Measurements from ENCODE around the gene FBXL13. TPM values are rescaled to one million over a fixed set of nuclear protein-coding genes. Genes with fewer than 3 reads are reported as not detected.
"Not testable (repeated sequence)": the region's sequence is repeated elsewhere in the genome, so short reads cannot be mapped to it uniquely, and the experiment has no call there.

Gene FBXL13
- total RNA-seq, 1 donor from 2014 or later: 6.5 TPM

GRCh38 chr7:102990642-102991041 is 84.0 kb downstream of the FBXL13 start:
- DNase-seq (ENCODE audit: low spot score in 2 of 2) (no peak), FAIRE-seq (no peak)

- DNase-seq (ENCODE audit: low spot score in 2 of 2): no peak
- no peak for FAIRE-seq
Measured at GRCh38 chr7:102988631-102989560, 85.7 kb downstream of the FBXL13 start.

- no peak for DNase-seq (ENCODE audit: low spot score in 2 of 2)
- FAIRE-seq: no peak
Measured at GRCh38 chr7:102988088-102988487, 86.5 kb downstream of the FBXL13 start.

- DNase-seq (ENCODE audit: low spot score in 2 of 2): no peak
- FAIRE-seq: no peak
Measured at GRCh38 chr7:102985176-102985783, 89.3 kb downstream of the FBXL13 start.

GRCh38 chr7:102983602-102984001 is 91.0 kb downstream of the FBXL13 start:
- DNase-seq (ENCODE audit: low spot score in 2 of 2) (no peak), FAIRE-seq (no peak)

- FAIRE-seq (no peak), DNase-seq (ENCODE audit: low spot score in 2 of 2) (no peak)
Measured at GRCh38 chr7:102982235-102982634, 92.4 kb downstream of the FBXL13 start.

GRCh38 chr7:102981451-102981850 is 93.1 kb downstream of the FBXL13 start:
- DNase-seq (ENCODE audit: low spot score in 2 of 2) (no peak), FAIRE-seq (no peak)

GRCh38 chr7:102979670-102980069 is 94.9 kb downstream of the FBXL13 start:
- DNase-seq (ENCODE audit: low spot score in 2 of 2) (no peak), FAIRE-seq (no peak)

GRCh38 chr7:102978284-102978683 is 96.3 kb downstream of the FBXL13 start:
- DNase-seq (ENCODE audit: low spot score in 2 of 2) (no peak), FAIRE-seq (no peak)

- not testable (repeated sequence) for FAIRE-seq; DNase-seq (ENCODE audit: low spot score in 2 of 2)
Measured at GRCh38 chr7:102977586-102977985, 97.0 kb downstream of the FBXL13 start.

GRCh38 chr7:102976493-102976892 is 98.1 kb downstream of the FBXL13 start:
- no peak for DNase-seq (ENCODE audit: low spot score in 2 of 2)
- FAIRE-seq: no peak

- DNase-seq (ENCODE audit: low spot score in 2 of 2) (no peak), FAIRE-seq (no peak)
Measured at GRCh38 chr7:102975854-102976253, 98.7 kb downstream of the FBXL13 start.

- DNase-seq (ENCODE audit: low spot score in 2 of 2): no peak
Measured at GRCh38 chr7:102974366-102975236, 100.0 kb downstream of the FBXL13 start.

GRCh38 chr7:102973096-102973802 is 101.3 kb downstream of the FBXL13 start:
- FAIRE-seq (no peak), DNase-seq (ENCODE audit: low spot score in 2 of 2) (no peak)

More at GRCh38 chr7:102974366-102975236, 100.0 kb downstream of the FBXL13 start:
- FAIRE-seq: no peak

- no peak for DNase-seq (ENCODE audit: low spot score in 2 of 2)
- FAIRE-seq: no peak
Measured at GRCh38 chr7:102967798-102968197, 106.8 kb downstream of the FBXL13 start.

GRCh38 chr7:102966465-102966864 is 108.1 kb downstream of the FBXL13 start:
- no peak for DNase-seq (ENCODE audit: low spot score in 2 of 2)
- no peak for FAIRE-seq

GRCh38 chr7:102961993-102962392 is 112.6 kb downstream of the FBXL13 start:
- FAIRE-seq; DNase-seq (ENCODE audit: low spot score in 2 of 2): not testable (repeated sequence)

GRCh38 chr7:102958004-102958403 is 116.6 kb downstream of the FBXL13 start:
- DNase-seq (ENCODE audit: low spot score in 2 of 2); FAIRE-seq: not testable (repeated sequence)

- DNase-seq (ENCODE audit: low spot score in 2 of 2); FAIRE-seq: not testable (repeated sequence)
Measured at GRCh38 chr7:102954359-102954758, 120.2 kb downstream of the FBXL13 start.

GRCh38 chr7:102953406-102953805 is 121.2 kb downstream of the FBXL13 start:
- FAIRE-seq: no peak
- no peak for DNase-seq (ENCODE audit: low spot score in 2 of 2)

Data from frontal cortex (tissue), 4 donors.